ENCODE data around the gene PPP2R5A.
"Not testable (repeated sequence)": the region's sequence is repeated elsewhere in the genome, so short reads cannot be mapped to it uniquely, and the experiment has no call there.

Gene PPP2R5A

GRCh38 chr1:212302745-212303383 is 17.7 kb downstream of the PPP2R5A start:
- no peak for DNase-seq

- no peak for DNase-seq
Measured at GRCh38 chr1:212305342-212305741, 20.1 kb downstream of the PPP2R5A start.

GRCh38 chr1:212305984-212306452 is 20.8 kb downstream of the PPP2R5A start:
- not testable (repeated sequence) for DNase-seq

GRCh38 chr1:212309967-212310366 is 24.8 kb downstream of the PPP2R5A start:
- DNase-seq = no peak

- DNase-seq = no peak
Measured at GRCh38 chr1:212310383-212310782, 25.2 kb downstream of the PPP2R5A start.

GRCh38 chr1:212311836-212312497 is 26.8 kb downstream of the PPP2R5A start:
- no peak for DNase-seq

- no peak for DNase-seq
Measured at GRCh38 chr1:212313616-212314015, 28.4 kb downstream of the PPP2R5A start.

GRCh38 chr1:212315184-212315583 is 30.0 kb downstream of the PPP2R5A start:
- no peak for DNase-seq

- peak; percentile 25 for DNase-seq
Measured at GRCh38 chr1:212315907-212316306, 30.7 kb downstream of the PPP2R5A start.

GRCh38 chr1:212317916-212318315 is 32.7 kb downstream of the PPP2R5A start:
- DNase-seq = no peak

- not testable (repeated sequence) for DNase-seq
Measured at GRCh38 chr1:212321031-212321430, 35.8 kb downstream of the PPP2R5A start.

- no peak for DNase-seq
Measured at GRCh38 chr1:212323066-212323465, 37.9 kb downstream of the PPP2R5A start.

- no peak for DNase-seq
Measured at GRCh38 chr1:212326541-212326940, 41.3 kb downstream of the PPP2R5A start.

GRCh38 chr1:212328248-212328647 is 43.0 kb downstream of the PPP2R5A start:
- DNase-seq = no peak

- DNase-seq = no peak
Measured at GRCh38 chr1:212329105-212329504, 43.9 kb downstream of the PPP2R5A start.

GRCh38 chr1:212341090-212341489 is 55.9 kb downstream of the PPP2R5A start:
- no peak for DNase-seq

- DNase-seq = no peak
Measured at GRCh38 chr1:212344905-212345304, 59.7 kb downstream of the PPP2R5A start.

- DNase-seq = no peak
Measured at GRCh38 chr1:212346601-212347000, 61.4 kb downstream of the PPP2R5A start.

- DNase-seq = no peak
Measured at GRCh38 chr1:212351588-212352362, 66.6 kb downstream of the PPP2R5A start.

- DNase-seq = no peak
Measured at GRCh38 chr1:212353181-212353580, 68.0 kb downstream of the PPP2R5A start.

GRCh38 chr1:212354464-212354863 is 69.3 kb downstream of the PPP2R5A start:
- DNase-seq = no peak

GRCh38 chr1:212355230-212355969 is 70.2 kb downstream of the PPP2R5A start:
- no peak for DNase-seq

Data from DMS153 (cell line).